Measurements from ENCODE around the gene ERVFRD-1.
A peak's percentile ranks its signal among the peaks of the same experiment; 100 is the strongest.

Gene ERVFRD-1

DNA sequence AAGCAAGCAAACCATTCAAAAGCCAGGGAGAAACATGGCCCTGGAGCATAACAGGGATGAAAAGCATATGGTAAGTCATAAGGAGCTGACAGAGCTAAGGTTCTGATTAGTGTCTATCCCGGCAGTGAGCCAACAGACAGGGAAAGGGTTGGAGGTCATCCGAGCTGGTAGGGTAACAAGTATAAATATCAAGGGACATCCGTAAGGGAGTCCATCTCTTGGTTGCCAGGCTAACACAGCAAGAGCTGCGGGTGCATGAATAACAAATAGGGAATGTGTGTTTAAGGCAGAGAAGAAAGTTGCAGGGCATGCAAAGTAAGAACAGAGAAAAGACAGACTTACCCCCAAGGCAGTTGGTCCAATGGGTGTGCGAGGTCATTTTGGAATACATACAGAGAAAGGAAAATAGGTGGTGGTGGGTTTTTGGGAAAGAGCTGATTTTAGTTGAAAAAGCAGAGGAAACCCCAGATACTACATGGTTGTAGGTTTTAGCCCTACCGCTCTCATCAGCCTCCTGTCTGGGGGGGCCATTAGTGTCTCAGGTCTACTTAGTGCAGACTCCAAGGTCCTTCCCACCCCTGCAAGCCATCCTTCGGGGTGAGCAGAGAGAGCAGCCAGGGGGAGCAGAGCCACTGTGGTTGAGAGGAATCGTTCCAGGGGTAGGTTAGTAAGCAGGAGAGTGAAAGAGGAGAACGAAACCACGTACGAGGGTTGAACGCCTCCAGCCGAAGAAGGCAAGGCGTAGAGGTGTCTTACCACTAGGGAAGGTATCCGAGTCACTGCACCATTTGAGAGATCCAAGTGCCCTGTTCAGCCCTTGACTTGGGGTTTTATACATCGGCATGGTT lies at the start of gene ERVFRD-1:
TSS of gene ERVFRD-1 (minus strand) at position 805 of the 848 bp plus-strand sequence. CDS start 6,415 bp downstream, outside the sequence.
- DNase-seq (ENCODE audit: low read depth in 2 of 2), result no peak

GRCh38 chr6:11160199-11160598 lies 48.7 kb upstream of the ERVFRD-1 start:
- DNase-seq (ENCODE audit: low read depth in 2 of 2), result no peak

DNA sequence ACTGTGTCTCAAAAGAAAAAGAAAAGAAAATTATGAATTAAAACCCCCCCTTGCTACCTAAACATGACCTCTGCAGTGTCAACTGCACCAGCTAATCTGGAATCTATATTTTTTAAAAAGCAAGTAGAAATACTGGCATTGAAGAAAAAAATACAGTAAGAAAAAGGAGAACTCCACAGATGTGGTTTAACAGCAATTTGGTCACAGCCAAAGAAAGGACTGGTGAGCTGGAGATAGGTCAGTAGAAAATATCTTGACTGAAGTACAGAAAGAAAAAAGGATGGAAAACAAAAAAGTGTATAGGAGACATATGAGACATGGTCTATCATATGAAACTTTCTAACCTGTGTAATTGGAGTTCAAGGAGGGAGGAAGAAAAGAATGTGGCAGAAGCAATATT lies 44.1 kb upstream of the ERVFRD-1 start:
- DNase-seq (ENCODE audit: low read depth in 2 of 2), result no peak

DNA sequence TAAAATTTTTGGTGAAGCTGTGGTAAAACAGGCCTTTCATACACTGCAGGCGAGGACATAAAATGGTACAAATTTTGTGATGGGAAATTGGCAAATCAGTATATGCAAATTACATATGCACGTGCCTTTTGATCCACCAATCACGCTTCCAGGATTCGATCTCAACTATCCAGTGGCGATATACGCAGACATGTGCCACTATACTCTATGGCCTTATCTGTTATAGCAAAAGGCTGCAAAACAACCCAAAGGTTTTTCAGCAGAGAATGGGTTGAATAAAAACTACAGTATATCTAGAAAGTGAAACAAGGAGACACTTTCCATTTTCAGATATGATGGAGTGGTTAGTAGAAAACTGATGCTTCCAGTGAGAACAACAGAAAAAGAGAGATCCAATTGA lies 41.9 kb upstream of the ERVFRD-1 start:
- no peak for DNase-seq (ENCODE audit: low read depth in 2 of 2)

DNA sequence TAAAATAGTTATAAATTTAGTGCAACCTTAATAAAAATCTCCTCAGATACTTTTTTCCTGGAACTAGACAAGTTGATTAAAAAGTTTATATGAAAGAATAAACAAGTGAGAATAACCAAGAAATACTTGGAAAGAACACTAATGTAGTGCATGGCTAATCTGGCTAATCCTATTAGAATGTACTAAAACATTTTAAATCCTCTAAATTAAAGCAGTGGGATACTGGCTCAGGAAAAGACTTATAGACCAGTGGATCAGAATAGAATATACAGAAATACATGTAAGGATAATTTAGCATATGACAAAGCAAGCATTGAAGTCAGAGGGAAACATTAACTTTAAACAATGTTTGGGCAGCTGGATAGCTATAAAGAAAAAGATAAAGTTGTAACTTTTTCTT lies 41.1 kb upstream of the ERVFRD-1 start:
- no peak for DNase-seq (ENCODE audit: low read depth in 2 of 2)

- DNase-seq (ENCODE audit: low read depth in 2 of 2), result no peak
These were observed 40.0 kb upstream of the ERVFRD-1 start for GRCh38 chr6:11151488-11151887.

DNA sequence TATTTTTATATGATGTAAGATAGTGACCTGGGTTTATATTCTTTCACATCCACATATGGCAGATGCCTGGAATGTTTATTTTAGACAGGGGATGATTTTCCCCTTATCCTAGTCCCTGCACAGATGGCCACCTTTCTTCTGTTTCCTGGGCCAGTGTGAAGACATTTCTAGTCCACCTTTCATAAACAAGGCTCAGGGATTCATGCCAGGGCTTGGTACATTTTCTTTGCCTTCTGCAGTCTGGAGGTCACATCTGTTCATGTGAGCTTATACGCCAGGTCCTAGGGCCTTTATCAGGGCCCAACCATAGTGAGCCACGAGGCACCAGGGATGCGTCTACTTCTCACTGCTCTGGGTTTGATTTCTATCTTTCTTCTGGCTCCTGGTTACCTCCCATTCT lies 38.0 kb upstream of the ERVFRD-1 start:
- DNase-seq (ENCODE audit: low read depth in 2 of 2), result no peak

- DNase-seq (ENCODE audit: low read depth in 2 of 2), result no peak
These were observed 34.7 kb upstream of the ERVFRD-1 start for GRCh38 chr6:11146117-11146826.

GRCh38 chr6:11144393-11144851 lies 32.9 kb upstream of the ERVFRD-1 start:
- DNase-seq (ENCODE audit: low read depth in 2 of 2), result peak; percentile 47 to 68

DNA sequence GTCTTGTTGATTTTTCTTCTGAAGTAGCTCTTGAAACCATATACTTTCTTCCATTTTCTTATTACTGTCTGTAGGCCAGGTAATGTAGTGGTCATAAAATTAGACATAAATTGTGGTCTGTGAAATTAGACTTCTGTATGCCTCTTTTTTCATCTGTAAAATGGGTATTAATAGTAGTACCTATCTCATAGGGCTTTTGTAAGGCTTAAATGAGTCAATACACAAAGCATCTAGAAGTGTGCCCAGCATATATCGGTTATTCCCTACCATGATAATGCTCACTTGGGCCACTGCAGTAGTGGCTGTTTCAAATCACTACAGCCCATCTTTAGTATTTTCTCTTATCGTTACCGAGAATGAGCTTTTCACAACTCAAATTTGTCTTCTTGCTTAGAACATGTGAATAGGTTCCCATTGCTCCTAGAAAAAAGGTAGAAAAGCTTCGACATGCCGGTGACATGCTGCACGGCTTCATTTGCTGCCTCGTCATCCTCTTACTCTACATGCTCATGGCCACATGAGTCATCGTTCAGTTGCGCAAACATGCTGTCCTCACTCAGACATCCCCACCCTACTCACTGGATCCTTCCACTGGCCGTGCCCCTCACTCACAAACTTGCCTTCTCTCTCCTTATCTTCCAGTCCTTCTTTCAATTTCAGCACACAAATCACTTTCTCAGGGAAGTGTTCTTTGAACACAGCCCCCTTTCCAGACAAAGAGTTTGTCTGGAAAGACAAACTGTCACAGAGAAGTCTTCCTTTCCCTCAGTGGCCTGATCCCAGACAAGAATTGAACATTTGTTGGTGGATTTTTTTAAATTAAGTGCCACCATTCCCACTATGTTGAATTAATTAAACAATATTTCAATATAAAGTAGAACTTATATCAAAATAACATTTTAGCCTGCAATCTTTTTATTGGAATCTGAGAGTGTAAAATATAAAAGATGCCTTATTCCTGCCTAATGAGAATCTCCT lies 32.2 kb upstream of the ERVFRD-1 start:
- no peak for DNase-seq (ENCODE audit: low read depth in 2 of 2)

DNA sequence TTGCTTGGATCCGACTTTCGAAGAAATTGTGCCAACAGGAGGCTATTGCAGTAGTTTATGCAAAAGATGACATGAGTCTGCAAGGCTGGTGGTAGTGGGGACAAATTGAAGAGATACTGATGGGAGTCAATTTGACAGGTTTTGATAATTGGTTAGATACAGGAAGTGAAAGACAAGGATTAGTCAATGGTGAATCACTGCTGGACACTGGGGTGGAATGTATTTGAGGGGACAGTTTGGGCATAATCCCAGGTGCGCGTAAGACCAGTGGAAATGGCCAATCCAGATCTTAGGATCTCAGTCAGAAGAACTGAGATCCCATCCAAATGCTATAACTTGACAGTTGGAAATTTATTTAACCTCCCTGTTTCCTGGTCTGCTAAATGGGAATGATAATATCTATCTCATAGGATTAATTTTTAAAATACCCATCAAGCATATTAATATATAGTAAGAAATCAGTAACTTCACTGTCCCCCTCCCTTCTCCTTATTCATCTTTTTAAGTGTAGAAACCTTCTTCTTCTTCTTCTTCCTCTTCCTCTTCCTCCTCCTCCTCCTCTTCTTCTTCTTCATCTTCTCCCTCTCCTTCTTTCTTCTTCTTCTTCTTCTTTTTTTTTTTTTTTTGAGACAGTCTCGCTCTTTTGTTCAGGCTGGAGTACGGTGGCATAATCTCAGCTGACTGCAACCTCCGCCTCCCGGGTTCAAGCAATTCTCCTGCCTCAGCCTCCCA lies 30.9 kb upstream of the ERVFRD-1 start:
- DNase-seq (ENCODE audit: low read depth in 2 of 2), result no peak

DNA sequence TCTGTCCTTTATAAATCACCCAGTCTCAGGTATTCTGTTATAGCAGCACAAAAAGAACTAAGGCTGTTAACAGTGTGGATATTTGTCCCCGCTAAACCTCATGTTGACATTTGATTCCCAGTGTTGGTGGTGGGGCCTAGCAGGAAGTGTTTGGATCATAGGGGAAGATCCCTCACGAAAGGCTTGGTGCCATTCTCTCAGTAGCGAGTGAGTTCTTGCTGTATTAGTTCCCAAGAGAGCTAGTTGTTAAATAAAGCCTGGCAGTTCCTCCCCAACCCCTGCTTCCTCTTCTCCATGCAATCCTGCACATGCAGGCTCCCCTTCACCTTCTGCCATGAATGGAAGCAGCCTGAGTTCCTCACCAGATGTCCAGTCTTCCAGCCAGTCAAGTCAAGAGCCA lies 29.8 kb upstream of the ERVFRD-1 start:
- DNase-seq (ENCODE audit: low read depth in 2 of 2), result no peak

DNA sequence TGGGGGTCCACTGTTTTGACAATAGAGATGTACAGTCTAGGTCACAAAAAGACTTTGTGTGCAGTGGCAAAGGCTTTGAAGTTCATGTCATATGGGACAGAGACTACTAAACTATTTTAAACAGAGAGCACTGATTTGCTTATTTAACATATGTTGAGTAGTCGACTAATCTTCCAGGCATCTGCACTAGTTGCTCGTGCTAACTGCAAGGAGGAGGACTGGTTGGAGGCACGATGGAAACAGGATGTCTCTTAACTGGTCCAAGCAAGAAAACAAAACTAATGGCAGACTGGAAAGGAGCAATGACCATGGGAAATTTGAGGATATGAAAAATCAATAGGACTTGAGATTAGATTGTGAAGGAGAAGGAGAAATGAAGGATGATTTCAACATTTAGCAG lies 28.5 kb upstream of the ERVFRD-1 start:
- no peak for DNase-seq (ENCODE audit: low read depth in 2 of 2)

- DNase-seq (ENCODE audit: low read depth in 2 of 2), result no peak
These were observed 27.8 kb upstream of the ERVFRD-1 start for GRCh38 chr6:11139051-11139960.

GRCh38 chr6:11136809-11137208 lies 25.3 kb upstream of the ERVFRD-1 start:
- DNase-seq (ENCODE audit: low read depth in 2 of 2), result no peak

GRCh38 chr6:11133281-11133680 lies 21.8 kb upstream of the ERVFRD-1 start:
- no peak for DNase-seq (ENCODE audit: low read depth in 2 of 2)

GRCh38 chr6:11132194-11132888 lies 20.8 kb upstream of the ERVFRD-1 start:
- DNase-seq (ENCODE audit: low read depth in 2 of 2), result no peak

DNA sequence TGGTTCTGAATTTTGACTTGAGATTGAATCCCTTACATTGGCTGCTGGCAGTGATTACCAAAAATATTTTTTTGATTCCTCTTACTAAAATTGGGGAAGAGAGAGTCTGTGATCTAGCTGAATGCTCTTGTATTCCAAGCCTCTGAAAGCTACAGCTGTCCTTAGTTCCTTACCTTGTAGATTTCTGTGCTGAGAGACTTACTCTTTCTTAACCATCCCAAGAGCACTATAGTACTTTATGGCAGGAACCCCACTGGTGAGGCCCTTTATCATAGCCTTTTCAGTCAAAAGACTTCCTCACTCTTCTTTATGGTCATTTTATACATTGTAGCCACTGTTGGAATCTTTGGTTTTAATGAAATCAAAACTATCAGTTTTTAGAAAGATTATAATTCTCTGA lies 19.1 kb upstream of the ERVFRD-1 start:
- no peak for DNase-seq (ENCODE audit: low read depth in 2 of 2)

- DNase-seq (ENCODE audit: low read depth in 2 of 2), result no peak
These were observed 18.5 kb upstream of the ERVFRD-1 start for GRCh38 chr6:11129908-11130565.
